Measurements from ENCODE around the gene ASB8. TPM values are rescaled to one million over a fixed set of nuclear protein-coding genes. Genes with fewer than 3 reads are reported as not detected.

The ASB8 gene
- total RNA-seq, 1 donor from 2014 or later = 9.5 TPM

DNA sequence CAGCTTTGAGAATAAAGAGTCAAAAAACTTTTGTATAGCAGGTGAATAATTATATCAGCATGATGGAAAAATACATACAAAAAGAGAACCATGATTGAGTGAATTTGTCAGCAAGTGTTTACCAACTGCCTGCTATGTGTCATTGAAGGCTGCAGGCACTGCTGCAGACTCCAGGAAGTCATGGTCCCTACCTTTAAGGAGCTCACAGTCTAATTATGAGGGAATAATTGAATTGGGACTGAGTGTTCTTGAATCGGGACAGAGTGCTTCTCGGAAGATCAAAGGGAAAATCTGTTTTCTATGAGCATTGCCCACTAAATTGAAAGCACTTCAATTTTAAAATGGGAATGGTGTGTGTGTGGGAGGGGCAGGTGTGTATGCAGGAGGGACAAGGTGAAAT lies 36.3 kb upstream of the ASB8 start:
- H3K4me3 ChIP-seq (ENCODE audit: low read depth, low read length) = no peak overlapping the region
- FAIRE-seq (no peak), DNase-seq (ENCODE audit: low read depth) (peak; percentile 40)
- H3K27me3 ChIP-seq (ENCODE audit: control insufficient read depth, insufficient read depth, low read length) = no peaks in the 10 kb centered on the region
- TF ChIP-seq, protein P1, sequence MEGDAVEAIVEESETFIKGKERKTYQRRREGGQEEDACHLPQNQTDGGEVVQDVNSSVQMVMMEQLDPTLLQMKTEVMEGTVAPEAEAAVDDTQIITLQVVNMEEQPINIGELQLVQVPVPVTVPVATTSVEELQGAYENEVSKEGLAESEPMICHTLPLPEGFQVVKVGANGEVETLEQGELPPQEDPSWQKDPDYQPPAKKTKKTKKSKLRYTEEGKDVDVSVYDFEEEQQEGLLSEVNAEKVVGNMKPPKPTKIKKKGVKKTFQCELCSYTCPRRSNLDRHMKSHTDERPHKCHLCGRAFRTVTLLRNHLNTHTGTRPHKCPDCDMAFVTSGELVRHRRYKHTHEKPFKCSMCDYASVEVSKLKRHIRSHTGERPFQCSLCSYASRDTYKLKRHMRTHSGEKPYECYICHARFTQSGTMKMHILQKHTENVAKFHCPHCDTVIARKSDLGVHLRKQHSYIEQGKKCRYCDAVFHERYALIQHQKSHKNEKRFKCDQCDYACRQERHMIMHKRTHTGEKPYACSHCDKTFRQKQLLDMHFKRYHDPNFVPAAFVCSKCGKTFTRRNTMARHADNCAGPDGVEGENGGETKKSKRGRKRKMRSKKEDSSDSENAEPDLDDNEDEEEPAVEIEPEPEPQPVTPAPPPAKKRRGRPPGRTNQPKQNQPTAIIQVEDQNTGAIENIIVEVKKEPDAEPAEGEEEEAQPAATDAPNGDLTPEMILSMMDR (IDR thresholded peaks at IDR 0.05; ENCODE audit: insufficient read depth, low read length, severe bottlenecking) = no peak
- H3K36me3 ChIP-seq (ENCODE audit: control insufficient read depth, insufficient read depth, low read length) = no peaks in the 10 kb centered on the region

DNA sequence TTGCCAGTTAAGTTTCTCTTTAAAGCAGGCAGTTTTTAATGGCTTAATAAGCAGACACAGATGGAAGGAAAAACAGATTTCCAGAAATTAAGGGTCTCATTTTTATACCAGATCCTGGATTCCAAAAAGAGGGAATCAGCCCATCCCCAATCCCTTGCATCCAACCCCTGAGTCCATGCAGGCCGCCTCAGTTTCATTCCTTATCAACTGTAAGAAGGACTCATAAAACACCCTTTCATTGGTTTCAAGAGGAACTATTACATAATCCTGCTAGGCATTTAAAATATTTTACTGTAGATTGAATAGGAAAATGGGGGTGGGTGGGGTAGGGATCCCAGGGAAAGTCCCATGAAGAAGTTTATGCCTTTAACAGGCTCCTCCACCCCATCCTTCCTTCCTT lies 35.5 kb upstream of the ASB8 start:
- Histone ChIP-seq H3K27me3 (ENCODE audit: control insufficient read depth, insufficient read depth, low read length) (no peaks in the 10 kb centered on the region), H3K36me3 (ENCODE audit: control insufficient read depth, insufficient read depth, low read length) (no peaks in the 10 kb centered on the region), H3K4me3 (ENCODE audit: low read depth, low read length) (no peak overlapping the region)
- FAIRE-seq = no peak
- TF ChIP-seq, protein P1 (IDR thresholded peaks at IDR 0.05; ENCODE audit: insufficient read depth, low read length, severe bottlenecking) = no peak
- DNase-seq (ENCODE audit: low read depth) = no peak

GRCh38 chr12:48191096-48191495 lies 33.8 kb upstream of the ASB8 start:
- H3K4me3 ChIP-seq (ENCODE audit: low read depth, low read length) = no peak overlapping the region
- no peaks in the 10 kb centered on the region for H3K36me3 ChIP-seq (ENCODE audit: control insufficient read depth, insufficient read depth, low read length)
- H3K27me3 ChIP-seq (ENCODE audit: control insufficient read depth, insufficient read depth, low read length) = no peaks in the 10 kb centered on the region
- TF ChIP-seq, protein P1 (IDR thresholded peaks at IDR 0.05; ENCODE audit: insufficient read depth, low read length, severe bottlenecking) = no peak
- FAIRE-seq = no peak
- DNase-seq (ENCODE audit: low read depth) = peak; percentile 64

DNA sequence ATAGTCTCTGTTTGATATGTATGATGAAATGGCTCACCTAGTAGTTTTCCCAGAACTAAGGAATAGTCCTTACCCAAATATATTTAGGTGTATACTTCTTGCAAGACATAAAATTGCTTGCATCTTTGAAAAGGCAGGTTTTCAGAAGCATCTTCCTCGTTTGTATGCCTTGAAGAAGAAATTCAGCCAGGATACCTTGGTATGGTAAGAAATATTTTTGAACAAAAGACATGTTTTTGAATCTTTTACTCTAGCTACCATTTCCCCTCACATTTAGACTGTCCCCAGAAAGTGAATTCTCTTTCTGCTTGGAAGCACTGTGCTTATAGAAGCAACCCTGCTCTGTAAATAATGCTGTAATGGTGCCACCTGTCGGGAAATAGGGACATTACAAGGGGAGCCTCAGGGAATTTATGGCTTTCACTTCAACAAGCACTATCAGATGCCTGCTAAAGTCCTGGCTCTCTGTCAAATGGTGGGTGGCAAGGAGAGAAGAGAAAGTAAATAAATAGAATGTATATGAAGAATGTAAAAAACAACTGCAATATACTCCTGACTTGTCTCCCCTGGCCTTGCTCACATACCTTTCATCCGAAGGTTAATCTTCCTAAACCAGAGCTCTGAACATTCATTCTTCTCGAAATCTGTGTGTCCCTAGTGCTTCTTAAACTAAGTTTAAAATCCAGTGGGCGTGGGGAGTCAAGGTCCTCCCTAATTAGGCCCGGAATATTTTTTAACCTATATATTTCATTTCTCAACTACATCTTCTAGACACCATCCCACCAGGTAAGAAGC lies 32.2 kb upstream of the ASB8 start:
- DNase-seq (ENCODE audit: low read depth) (peak; percentile 75), FAIRE-seq (no peak)

GRCh38 chr12:48187916-48188695 lies 30.8 kb upstream of the ASB8 start:
- Histone ChIP-seq H3K27me3 (ENCODE audit: control insufficient read depth, insufficient read depth, low read length) (peaks cover 21% of the 10 kb centered on the region), H3K36me3 (ENCODE audit: control insufficient read depth, insufficient read depth, low read length) (no peaks in the 10 kb centered on the region), H3K4me3 (ENCODE audit: low read depth, low read length) (no peak overlapping the region)
- TF ChIP-seq, protein P1 (IDR thresholded peaks at IDR 0.05; ENCODE audit: insufficient read depth, low read length, severe bottlenecking) = no peak
- no peak for FAIRE-seq
- no peak for DNase-seq (ENCODE audit: low read depth)

More for the DNA sequence above, 32.2 kb upstream of the ASB8 start:
- H3K36me3 ChIP-seq (ENCODE audit: control insufficient read depth, insufficient read depth, low read length) = no peaks in the 10 kb centered on the region
- no peak overlapping the region for H3K4me3 ChIP-seq (ENCODE audit: low read depth, low read length)
- peaks cover 12% of the 10 kb centered on the region for H3K27me3 ChIP-seq (ENCODE audit: control insufficient read depth, insufficient read depth, low read length)
- TF ChIP-seq, protein P1 (IDR thresholded peaks at IDR 0.05; ENCODE audit: insufficient read depth, low read length, severe bottlenecking) = peak; percentile 72

Measured in bronchial epithelial cell (primary cell).